Amniotic epithelial cell (primary cell): ENCODE measurements around the gene OSGEP.
"Not testable (repeated sequence)": the region's sequence is repeated elsewhere in the genome, so short reads cannot be mapped to it uniquely, and the experiment has no call there.

Experiments
- DNase-seq: peaks from one replicate; pipeline ENCODE4 v3.0.0-alpha.2; 2010; ENCODE audit warnings: low read depth

Gene OSGEP

DNA sequence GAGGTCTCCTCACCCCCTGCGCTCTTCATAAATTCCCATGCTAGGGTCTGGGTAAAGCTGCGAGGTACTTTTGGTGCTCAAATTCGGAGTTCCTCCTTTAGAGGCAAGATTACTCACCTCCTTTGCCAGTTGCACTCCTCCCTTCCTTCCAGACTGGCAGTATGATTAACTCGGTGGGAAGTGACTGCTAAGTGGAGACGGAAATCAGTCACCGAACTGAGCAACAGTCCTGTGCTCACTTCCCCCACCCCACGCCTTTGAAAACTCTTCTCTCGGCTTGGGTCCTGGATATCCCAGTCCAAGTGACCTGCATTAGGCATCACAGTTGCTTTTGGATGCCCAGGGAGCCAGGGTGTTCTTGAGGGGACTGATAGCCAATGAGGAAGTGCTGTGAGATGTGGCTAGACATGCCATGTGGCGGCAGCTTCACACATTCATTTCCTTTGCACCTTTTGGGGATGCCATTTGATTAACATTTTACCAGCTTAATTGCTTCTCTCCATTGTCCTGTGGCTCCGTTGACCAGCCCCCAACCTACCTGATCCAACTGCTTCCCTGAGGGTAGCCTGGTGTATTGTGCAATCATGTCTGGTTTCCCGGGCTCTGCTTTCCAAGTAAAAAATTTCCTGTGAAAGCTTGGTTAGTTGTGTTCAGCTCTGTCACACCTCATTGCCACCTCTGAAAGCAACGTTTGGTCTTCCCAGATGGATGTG is 15.4 kb upstream of the OSGEP start:
- DNase-seq = peak; percentile 74

DNA sequence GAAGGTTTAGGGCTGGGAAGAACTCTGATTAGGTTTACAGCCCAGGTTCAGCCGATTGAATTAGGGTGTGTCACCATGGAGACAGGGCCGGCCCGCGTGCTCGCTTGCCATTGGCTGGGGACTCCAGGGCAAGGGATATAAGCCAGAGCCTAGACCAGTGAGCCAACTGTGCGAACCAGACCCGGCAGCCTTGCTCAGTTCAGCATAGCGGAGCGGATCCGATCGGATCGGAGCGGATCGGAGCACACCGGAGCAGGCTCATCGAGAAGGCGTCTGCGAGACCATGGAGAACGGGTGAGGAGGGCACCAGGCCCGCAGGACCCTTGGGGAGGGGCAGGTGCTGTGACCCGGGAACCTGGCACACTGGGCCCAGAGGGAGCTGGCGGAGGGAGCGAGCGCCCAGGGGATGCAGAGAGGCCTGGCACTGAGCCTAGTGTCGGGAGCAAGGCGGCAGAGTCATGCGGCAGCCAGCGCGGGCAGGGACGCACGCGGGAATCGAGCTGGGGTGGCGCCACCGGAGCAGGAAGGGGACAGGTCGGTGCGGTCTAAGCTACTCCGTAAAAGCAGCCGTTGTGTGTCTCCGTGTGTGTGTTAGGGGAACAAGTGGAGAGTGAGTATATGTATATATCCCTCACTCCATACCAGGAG is 14.8 kb upstream of the OSGEP start, which contains the start of gene PNP:
Gene PNP (plus strand): TSS at position 165 of the 648 bp plus-strand sequence. CDS start 119 bp downstream, at position 284.
- DNase-seq = peak; percentile 83

DNA sequence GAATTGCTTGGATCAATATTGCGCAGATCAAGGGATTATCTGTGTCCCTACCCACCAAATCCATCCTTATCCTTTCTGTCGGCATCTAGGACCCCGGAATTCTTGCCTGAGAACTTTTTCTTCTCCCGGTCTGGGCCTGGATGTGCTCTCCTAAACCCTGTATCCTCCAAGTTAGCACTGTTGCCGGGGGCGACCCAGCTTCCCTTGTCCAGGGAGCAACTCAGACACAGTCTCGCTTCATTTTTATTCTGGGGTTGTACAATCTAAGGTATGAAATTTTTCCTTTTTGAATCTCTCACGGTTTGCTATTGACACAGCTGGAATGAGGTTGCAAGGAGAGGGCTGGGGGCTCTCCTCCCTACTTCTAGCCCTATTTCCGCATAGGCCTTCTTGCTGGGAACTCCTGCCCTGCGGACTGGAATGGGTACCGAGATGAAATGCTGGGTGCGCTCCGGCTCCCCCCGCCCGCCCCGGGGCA is 14.2 kb upstream of the OSGEP start:
- DNase-seq = no peak

DNA sequence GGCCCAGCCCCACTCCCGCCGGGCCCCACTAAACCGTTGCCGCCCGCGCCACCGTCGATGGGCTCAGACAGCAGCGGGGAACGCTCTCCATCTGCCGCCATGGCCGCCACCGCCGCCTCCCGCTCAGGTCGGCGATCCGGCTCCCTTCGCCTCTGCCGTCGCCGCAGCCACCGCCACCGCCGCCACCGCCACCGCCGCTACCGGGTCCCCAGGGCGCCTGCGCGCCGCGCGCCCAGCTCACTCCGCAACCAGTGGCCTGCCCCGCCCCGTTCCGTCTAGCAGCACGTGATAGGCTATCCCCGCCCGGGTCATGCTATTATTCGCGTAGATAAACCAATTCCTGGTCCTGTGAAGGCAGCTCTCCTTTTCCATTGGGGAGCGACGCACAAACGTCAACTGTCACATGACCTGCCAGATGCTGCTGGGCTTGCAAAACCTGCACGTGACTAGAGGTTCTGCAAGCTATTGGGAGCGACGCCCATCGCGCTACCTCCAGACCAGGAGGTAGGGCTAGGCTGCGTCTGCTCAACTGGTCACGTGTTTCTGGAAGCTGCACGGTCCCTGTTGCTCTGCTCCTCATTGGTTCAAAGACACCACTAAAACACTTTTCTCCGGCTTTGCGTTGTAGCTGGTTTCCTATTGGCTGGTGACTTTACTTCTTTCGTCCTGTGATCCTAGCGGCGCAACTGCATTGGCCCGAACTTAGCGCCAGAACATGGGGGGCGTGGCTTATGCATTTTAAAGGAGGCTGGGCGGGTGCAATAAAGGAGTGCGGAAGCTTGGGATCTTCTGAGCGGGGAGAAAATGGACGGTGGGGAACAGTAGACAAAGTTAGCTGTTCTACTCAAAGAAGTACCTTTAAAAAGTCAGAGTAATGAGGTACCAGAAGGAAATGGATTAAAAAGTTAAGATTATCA is 6.9 kb upstream of the OSGEP start, which contains the start of gene PIP4P1:
Gene PIP4P1 (minus strand): TSS at position 210 of the 917 bp plus-strand sequence. CDS start 109 bp downstream, at position 101.
- peak; percentile 100 for DNase-seq

DNA sequence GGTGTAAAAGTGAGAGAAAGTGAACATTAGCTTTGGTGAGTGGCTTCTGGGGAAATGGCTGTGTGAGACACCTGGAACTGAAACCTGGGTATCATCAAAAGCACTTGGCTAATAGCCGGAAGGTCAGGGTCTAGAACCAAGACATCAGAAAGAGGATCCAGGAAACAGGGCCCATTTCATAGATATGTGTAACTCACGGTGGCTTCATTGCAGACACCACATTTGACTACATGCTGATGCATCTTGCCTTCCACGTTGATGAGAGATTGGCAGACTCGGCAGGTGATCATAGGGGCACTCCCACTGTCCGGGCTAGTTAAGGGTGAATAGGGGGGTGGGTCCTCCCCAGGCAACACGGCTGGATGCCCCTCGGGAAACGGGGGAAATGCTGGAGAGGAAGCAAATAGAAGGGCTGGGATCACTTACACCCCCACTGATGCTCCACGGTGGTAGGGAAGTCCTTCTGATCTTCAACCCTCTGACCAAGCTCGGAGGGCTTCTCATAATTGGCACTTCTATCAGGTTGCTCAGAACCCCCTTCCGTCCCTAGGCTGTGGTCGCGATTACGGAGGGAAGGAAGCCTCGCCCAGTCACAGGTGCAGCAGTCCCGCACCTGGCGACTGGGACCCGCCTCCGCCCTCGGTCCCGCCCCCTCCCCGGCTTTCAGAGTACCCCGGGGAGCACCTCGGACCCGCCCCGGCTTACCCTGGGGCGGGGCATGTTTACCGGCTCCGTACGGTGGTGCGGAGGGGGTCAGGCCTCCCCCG is 6.0 kb upstream of the OSGEP start:
- DNase-seq = no peak

DNA sequence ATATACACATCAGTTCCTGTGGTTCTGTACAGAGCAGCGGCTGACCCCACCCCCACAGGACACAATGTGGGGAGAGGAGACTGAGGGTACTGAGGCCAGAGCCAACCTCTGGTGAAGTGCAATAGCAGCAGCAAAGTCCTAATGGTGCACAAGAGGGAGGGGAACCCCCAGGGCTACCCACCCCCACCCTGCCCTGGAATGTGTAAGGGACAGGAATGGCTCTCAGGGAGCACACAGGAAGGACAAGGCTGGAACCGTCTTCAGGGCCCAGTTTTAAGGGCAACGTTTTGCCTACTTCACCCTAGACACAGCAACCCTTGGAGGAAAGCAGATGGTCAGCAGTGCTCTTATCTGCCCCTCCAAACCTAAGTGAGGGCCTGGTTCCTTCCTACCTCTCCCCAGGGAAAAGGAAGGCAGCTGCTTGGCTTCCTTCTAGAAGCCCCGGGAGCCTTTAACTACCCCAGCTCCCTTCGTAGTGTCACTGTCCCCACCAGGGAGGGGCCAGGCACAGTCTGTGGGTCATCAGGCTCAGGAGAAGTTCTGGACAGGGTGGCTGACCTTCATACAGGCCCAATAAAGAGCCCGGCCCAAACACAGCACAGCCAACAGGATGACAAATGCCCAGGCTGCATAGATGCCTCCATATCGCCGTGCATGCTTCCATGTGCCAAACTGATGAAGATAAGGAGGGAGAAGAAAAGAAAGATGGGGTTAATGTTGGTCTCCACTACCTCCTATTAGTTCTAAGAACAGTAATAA is 3.6 kb upstream of the OSGEP start:
- no peak for DNase-seq

DNA sequence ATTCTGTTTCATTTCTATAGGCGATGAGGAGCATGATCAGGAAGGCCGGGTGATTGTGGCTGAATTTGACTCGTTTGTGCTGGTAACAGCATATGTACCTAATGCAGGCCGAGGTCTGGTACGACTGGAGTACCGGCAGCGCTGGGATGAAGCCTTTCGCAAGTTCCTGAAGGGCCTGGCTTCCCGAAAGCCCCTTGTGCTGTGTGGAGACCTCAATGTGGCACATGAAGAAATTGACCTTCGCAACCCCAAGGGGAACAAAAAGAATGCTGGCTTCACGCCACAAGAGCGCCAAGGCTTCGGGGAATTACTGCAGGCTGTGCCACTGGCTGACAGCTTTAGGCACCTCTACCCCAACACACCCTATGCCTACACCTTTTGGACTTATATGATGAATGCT is 2.4 kb upstream of the OSGEP start:
- DNase-seq = no peak

DNA sequence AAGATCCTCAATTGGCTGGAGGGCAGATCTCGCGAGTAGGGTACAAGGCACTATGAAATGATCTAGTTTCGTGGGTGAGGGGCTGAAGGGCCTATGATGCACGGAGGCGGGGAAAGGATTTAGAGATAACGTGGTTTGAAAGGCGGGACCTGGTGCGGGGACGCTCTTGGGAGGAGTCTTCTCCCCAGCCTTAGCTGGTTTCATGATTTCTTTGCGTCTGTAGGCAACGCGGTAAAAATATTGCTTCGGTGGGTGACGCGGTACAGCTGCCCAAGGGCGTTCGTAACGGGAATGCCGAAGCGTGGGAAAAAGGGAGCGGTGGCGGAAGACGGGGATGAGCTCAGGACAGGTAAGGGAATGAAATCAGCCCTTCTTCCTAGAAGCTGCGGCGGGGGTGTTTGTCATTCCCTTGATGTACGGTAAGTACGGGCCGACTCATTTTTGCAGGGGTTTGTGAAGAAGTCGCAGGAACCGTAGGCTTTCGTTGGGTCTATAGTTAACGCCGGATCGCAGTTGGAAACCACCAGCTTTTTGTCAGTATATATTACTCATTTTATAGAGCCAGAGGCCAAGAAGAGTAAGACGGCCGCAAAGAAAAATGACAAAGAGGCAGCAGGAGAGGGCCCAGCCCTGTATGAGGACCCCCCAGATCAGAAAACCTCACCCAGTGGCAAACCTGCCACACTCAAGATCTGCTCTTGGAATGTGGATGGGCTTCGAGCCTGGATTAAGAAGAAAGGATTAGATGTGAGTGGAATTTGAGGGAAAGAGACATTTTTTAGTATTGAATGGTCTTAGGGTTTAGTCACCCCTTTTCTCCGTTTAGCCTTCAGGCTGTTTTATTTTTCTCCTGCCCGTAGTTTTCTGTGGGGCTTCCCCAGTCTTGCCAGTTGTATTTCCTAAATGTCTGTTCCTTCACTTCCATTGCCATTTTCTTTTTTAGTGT is 1.0 kb upstream of the OSGEP start:
- DNase-seq = peak; percentile 91

DNA sequence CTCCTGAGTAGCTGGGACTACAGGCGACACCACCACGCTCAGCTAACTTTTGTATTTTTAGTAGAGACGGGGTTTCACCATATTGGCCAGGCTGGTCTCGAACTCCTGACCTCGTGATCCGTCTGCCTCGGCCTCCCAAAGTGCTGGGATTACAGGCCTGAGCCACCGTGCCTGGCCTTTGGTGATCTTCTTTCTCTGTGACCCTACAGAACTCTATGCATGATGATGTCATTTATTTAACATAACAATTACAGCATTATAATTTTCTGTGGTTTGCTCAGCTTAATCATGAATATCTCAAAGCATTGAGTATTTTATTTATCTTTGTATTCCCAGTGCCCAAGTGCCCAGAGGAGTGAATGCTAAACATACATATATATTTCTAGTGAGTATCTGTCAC is 1.8 kb downstream of the OSGEP start:
- not testable (repeated sequence) for DNase-seq

DNA sequence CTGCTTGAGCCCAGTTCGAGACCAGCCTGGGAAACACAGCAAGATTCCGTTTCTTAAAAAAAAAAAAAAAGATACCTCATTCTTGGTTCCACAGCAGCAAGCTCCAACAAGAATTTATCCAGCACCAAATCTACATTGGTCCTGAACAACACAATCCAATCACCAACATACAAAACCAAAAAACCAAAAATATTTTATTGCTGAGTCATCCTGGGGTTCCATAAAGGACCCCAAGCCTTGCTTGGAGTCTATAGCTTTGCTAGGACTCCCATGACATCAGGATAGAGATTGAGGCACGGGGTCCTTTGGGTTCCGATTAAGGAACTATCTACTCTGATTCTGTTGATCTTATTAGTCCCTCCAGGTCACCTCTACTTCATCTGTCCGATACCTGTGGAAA is 7.7 kb downstream of the OSGEP start:
- no peak for DNase-seq

DNA sequence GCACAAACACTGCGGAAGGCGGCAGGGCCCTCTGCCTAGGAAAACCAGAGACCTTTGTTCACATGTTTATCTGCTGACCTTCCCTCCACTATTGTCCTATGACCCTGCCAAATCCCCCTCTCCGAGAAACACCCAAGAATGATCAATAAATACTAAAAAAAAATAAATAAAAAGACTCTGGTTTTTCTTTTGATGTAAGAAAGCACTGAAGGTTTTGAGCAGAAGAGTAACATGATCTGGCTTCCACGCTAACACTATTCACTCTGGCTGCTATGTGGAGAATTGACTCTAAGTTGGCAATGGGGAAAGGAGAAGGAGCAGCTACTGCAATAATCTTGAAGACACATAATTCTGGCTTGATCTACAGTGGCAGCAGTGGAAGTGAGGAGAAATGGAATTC is 11.0 kb downstream of the OSGEP start:
- not testable (repeated sequence) for DNase-seq

DNA sequence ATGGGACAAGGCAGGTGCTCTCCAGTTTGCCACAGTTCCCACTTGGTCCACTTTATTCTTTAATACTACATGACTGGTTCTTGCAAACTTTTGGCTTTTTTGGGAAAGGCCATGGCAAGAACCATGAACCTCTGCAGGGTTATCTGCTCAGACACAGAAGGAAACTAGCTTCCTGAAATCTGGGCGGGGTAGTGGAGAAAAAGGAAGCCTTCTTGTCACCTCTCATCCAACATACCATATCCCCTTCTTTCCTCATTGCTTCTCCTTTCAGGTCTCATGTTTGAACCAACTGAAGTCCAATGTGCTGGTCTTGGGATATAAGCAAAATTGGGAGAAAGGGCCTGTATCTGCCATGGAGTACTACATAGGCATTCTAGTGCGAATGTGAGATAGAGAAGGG is 13.2 kb downstream of the OSGEP start:
- no peak for DNase-seq

DNA sequence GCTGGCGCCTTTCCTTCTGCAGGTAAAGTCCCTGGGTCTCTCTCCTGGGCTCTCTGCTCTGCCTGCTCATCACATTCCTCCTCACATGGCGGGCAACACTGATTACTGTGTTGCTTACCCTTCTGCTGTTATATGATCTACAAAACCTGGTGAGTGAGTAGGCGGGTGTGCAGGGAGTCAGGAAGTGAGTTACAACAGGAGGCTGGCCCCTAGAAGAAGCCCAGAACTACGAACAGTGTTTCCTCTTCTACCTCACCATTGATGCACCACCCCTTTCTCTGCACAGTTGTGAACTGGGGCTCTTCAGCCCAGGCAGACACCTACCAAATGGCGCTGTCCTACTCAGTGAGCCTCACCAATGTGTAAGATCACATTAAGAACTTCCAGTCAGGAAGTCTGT is 13.7 kb downstream of the OSGEP start:
- DNase-seq = no peak

DNA sequence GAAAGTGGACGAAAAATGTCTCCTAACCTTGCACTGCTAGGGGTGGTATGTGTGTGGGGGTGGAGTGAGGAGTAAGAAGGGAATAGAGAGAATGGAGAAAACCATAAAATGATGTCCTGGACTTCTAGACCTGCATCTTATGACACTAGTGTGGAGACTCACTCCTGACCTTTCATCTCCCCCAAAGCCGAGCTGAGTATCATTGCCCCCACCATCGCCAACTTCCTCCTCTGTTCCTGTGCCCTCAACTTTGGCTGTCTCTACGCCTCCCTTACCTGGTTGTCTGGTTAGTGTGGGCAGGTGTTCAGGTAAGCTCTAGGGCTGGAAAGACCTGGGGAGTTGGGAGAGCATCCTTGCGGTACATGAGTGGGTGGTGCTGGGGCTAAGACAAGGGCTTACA is 14.1 kb downstream of the OSGEP start:
- DNase-seq = no peak

DNA sequence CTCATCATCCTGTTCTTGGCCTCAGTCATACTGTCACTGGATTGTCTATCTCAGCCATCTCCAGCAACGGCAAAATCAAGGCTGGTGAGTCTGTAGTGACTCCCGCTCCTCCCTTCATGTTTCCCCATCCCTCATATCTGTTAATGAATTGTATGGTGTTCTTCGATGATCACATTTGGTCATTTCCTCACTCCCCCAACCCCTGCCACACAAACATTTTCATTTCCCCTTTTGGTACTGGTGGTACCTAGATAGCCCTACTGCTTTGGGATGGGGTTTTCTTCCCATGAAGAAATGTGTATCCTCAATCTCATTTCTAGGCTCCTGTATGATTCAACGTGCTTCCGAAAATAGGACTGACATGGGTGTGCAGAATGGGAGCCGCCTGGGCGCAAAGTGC is 15.9 kb downstream of the OSGEP start:
- DNase-seq = no peak

DNA sequence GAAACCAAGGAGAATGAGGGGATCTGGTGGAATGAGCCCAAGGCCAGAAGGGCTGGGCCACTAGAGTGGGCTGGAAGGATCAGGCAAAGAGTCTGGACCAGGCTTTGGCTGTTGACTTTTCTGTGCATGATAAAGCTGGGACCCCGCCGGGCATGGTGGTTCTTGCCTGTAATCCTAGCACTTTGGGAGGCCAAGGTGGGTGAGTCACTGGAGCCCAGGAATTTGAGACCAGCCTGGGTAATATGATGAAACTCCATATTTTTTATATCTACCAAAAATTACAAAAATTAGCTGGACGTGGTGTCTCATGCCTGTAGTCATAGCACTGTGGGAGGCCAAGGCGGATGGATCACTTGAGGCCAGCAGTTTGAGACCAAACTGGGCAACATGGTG is 18.3 kb downstream of the OSGEP start:
- DNase-seq = peak; percentile 69

DNA sequence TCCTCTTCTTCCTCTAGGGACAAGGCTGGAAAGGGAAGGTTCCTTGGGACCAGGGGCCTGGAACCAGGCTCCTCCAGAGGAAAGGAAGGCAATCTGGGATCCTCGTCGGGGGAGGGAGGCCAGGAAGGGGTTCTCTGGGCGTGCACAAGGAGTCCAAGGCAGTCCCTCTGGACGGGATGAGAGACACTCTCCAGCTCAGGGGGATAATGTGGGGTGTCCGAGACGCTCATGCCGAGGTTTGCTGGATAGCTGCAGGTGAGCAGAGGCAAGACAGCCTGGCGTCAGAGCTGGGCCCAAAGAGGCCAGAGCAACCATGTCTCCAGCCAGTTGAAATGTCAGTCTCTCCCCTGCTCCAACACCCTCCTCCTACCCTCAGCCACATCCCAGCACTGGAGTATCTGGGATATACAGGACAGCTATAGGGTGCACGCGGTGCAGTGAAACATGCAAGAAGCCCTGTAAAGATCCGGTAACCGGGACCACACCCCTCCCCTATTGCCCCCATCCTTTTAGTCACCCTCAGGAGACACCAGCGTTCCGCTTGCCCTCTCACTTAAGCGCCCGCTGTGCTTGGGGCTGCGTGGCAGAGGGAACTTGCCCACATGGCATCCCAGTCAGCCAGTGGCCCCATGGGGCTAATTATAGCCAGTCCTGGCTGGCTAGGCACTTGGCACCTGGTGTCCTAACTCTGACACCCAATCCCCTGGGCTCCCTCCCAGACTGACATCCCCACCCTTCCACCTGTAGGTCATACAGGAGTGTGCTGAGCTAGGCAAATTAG is 18.8 kb downstream of the OSGEP start, which contains the start of gene KLHL33:
Gene KLHL33 (minus strand): TSS at position 585 of the 781 bp plus-strand sequence. CDS start 355 bp downstream, at position 230.
- DNase-seq = no peak

DNA sequence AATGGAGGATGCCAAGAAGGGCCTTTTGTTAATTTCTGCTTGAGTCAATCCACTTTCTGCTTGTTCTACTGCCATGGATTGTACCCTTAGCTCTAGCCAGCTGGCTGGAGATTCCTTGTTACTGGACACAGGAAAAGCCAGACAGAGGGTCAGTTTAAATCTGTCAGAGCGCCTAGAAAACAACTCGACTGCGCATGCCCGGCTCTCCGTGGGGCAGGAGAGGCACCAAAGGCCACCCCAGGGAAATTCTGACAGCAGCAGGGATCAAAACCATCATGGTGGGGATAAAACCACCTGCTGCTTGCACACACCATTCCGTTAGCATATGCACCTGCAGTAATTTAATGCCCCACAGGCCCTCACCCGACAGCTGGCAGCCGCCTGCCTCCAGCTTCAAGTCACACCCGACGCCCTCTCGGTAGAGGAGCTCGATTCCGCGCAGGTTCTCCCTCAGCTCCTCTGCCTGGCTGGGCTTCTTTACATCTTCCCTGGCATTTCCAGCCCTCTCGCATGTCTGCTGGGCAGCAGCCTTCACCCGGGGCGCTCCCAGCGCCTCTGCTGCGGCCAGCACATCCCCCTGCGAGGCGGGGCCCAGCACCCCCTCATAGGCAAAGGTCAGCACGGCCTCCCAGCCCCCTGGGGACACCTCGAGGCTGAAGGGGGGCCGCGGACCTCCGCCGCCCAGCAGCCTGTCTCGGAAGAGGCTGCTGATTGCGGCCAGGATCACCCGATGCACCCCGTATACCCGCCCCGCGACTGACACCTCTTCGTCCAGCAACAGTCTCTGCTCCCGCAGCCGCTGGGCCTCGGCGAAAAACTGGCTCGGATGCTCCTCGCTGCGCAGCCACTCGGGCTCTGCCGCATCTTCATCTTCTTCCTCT is 19.7 kb downstream of the OSGEP start:
- DNase-seq = no peak
